DMS114 treated with DMSO at 0.1 percent for 48 hours (cell line): ENCODE measurements around the gene SLIT1.

Experiments
- DNase-seq: peaks from one replicate; lab custom pipeline; 2025; ENCODE audit not compliant: unreplicated experiment; lab: John Stamatoyannopoulos, UW

Gene SLIT1

DNA sequence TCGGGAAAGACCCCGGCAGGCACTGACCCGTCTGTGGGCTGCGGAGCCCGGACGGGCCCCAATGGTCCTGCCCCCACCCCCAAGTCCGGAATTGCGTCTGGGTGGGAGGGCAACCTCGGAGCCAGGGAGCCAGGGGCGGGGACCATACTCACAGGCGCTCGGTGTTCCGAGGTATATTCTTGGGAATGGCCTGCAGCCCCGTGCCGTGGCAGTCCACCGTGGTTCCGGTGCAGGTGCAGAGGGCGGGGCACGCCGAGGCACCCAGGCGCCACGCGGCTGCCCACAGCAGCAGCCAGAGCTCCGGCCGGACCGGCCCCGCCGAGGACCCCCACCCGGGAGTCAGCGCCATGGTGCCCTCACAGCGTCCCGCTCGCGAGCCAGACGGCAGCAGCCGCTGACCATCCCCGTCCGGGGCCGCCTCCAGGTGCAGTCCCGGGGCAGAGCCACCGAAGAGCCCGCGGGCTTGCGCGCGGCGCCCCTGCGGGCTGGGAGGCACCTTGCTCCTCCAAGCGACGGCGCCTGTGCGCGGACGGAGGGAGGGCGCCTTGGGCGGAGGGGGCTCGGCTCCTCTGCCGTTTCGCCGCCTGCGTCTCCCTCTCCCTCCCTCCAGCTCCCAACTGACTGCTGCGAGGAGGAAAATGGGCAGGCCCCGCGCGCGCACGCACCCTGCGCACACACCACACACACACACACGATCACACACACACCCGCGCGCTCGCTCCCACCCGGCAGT is at the start of gene SLIT1:
Gene SLIT1 (minus strand): TSS at position 634 of the 733 bp plus-strand sequence. CDS start 285 bp downstream, at position 349.
- DNase-seq, result peak; percentile 15

GRCh38 chr10:97235353-97235752 is 49.6 kb upstream of the SLIT1 start:
- no peak for DNase-seq

GRCh38 chr10:97234400-97234799 is 48.6 kb upstream of the SLIT1 start:
- DNase-seq, result peak; percentile 46

DNA sequence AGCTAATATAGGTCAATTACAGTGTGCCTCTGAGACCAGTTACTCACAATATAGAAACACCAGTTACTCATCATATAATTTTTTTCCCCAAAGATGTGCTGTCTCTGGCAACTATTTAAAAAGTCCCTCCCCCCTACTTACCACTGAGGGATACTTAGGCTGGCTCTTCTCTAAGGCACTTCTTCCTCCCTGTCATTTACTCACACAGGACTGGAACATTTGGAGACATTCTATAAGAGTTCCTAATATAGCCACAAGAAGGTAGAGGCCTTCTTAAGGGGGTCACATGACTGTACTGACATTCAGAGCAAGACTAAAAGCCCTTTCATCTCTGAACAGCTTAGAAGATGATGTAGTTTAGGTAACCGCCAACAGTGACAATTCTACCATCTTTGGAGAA is 44.4 kb upstream of the SLIT1 start:
- no peak for DNase-seq

- DNase-seq, result no peak
These were observed 43.7 kb upstream of the SLIT1 start for GRCh38 chr10:97229322-97230015.

DNA sequence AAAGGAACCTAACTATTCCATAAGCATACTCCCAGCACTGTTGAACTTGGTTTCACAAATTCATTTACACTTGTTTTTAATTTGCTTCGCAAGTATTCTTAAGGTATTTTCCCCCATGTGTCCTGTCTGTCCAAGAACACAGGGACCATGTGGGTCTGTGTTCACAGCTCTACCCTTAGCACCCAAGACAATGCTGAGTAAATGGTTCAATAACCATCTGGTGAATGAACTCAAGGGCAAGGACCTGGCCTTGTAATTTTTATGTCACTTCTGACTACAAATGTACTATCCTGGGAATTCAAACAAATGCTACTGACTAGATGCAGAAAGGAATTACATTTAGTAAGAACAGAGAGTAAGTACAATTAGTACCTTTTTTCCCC is 43.0 kb upstream of the SLIT1 start:
- no peak for DNase-seq

GRCh38 chr10:97228130-97228774 is 42.5 kb upstream of the SLIT1 start:
- DNase-seq, result no peak

- no peak for DNase-seq
These were observed 40.6 kb upstream of the SLIT1 start for GRCh38 chr10:97226398-97226797.

DNA sequence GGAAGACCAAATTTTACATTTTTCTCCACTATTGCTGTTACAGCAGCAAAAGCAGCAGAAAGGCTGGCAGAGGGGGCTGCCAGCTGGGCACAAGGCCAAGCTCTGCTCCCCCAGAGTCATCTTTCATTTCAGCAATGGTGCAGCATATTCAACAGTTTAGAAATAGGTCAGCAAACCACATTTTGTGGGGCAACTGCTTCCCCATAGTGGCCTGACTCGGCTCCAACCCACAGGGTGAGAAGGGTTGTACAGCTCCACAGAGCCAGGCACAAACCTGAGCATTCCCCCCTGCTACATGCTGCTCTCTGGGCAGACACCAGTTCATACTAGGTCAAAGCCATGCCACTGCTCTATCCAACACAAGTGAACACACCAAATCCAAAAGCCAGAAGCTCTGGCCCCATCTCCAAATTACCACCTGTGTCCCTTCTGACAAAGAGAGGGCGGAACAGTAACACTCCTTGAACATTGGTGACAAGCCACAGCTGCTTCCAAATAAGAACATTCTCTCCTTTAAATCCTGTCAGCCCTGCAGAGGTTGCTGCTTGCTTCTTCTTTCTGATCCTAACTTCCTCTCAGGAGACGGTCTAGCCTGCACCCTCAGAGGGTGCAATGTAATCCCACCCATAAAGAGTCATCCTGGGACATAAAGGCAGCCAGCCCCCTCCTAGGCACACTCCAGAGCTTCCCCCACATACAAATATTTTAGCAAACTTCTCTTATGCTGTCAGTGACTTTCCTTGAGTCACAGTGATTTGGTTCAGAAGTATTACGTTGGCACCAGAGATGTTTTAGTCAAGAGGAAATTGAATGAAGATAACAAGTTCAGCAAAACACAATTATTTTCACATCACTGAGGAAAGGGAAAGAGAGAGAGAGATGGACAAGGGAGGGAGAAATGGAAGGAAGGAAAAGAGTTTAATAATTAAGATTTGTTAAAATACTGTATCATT is 39.0 kb upstream of the SLIT1 start:
- DNase-seq, result no peak

DNA sequence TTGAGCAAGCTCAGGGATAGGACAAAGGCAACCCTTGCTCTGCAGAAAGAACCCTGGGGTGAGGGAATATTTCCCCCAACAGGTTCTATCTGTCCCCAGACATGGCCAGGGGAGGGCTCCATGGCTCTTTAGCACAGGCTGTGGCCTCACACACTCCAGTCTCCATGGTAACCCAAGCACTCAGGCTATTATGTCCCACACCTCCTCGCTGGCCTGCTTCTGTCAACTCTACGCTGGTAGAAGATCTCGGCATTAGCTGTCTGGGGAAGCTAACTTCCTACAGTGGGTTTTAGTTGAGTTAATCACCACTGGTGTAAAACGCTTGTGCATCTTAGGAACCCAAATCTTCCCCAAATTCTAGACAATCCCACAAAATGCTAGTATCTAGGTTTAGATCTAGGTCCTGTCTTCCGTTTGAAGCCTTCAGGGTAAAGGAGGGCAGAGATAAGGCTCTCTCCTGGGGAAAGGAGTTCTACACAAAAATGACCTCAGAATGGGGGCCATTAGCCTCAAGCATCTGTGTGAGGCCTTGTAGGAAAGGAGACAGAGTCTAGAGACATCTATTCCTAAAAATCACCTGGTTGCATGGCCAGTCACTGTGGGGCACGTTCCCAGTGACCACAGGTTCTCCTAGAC is 36.7 kb upstream of the SLIT1 start:
- DNase-seq, result no peak

DNA sequence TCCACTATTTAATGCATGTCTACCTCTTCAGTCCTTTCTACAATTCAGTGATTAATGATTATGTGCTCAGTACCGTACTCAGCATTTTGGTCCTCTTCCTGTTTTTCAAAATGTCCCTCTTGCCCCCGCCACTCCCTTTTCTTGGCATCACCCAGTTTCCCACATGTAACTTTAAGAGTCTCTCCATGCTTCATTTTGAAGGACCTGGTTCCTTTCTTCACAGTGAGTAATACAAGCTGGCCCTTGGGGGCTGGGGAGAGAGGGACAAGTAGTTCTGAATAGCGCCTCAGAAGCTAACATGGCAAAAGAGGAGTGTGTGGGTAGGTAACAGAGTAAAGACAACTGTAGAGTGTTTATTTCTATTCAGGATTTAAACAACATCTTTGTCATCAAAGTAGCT is 34.6 kb upstream of the SLIT1 start:
- DNase-seq, result no peak

- DNase-seq, result no peak
These were observed 31.5 kb upstream of the SLIT1 start for GRCh38 chr10:97217299-97217698.

DNA sequence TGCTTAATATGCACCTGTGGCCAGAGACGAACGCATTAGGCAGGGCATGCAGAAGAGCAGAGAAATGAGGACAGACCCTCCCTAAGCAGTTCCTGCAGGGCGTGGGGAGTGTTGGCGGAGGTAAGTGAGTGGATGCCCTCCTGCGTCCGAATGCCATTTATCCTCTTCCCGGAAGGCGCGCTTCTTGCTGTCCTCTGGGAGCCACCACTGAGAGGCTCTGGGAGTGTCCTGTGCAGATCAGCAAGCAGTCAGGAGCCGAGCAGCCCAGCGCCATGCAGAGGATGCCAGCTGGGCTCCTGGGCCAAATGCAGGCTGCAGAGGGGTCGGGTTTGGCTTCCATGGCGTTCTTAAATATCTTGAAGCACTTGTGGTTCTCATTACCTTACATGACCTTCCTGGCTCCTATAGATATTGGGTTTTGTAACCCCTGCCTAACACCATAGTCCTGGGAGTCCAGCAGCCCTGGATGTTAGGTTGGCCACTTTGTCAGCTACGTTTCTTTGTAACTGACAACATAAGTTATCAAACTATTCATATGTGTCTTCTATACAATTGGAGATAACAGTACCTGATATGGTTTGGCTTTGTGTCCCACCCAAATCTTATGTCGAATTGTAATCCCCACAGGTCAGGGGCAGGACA is 30.0 kb upstream of the SLIT1 start:
- DNase-seq, result no peak

DNA sequence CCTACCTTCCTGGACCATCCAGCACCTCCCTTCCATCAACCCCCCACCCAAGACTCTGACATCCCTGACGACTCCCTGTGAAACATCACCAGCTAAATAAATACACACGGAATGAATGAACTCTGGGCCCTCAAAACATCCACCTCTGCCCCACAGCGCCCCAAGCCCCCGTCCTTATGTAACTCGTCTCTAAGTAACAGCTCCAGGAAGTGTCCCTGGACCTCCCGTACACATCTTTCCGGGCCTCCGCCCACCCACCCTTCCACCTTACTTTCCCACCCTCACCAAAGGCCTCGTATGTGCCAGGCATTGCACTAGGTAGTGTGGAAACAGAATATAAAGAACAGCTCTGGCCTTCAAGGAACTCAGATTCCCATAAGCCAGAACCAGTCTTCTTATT is 27.7 kb upstream of the SLIT1 start:
- no peak for DNase-seq

DNA sequence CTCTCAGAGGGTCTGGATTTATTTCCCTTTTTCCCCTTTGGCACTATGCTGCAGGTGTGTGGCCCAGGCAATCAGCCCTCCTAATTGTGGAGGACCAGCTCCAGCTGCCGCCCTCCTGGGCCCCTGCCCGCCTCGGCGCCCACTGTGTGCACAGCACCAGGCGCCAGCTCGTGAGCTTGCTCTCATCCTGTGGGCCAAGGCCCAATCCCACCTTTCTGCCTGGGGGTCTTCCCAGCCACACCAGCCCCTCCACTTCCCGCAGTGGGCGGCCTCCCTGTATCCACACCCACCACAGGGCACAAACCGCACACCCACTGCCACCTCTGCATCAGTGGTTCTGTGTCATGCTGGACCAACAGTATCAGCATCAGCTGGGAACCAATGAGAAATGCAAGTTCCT is 25.5 kb upstream of the SLIT1 start:
- DNase-seq, result no peak

DNA sequence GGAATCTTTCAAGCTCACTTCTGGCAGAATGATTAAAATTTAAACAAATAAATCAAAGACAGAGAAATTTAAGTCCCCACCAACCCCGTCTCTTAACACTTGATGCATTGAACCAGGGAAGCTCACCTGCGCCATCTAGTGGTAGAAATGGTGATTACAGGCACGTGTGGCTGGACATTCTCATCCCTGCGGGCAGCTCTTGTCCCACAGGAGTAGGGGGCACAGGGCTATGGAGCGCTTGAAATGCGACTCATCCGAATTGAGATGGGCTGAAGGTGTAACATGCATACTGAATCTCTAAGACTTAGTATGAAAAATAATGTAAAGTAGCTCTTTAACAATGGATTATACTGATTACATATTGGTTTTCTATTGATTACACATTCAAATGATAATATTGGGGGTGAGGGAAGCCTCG is 24.8 kb upstream of the SLIT1 start:
- peak; percentile 64 for DNase-seq

DNA sequence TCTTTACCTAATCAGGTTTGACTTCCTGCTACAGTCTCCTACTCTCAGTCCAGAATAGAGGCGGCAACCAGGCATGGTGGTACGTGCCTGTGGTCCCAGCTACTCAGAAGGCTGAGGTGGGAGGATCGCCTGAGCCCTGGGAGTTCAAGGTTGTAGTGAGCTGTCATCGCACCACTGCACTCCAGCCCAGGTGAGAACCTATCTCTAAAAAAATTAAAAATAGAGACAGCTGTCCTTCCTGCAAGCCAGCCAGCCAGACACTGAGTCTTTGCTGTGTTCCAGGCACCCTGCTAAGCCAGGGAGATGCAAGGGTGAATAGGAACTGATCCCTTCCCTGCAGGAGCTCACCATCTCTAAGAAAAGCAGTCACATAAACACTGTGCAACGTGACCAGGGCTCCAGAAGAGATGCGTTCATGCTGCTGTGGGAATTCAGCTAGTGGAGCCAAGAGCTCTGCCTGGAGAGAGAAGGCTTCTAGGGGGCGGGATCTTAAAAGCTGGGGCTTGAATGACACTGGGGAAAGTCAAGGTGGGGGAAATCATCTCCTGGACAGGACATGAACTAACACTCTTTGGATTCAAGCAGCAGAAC is 22.1 kb upstream of the SLIT1 start:
- no peak for DNase-seq

GRCh38 chr10:97207131-97207530 is 21.4 kb upstream of the SLIT1 start:
- no peak for DNase-seq

GRCh38 chr10:97204826-97205679 is 19.3 kb upstream of the SLIT1 start:
- no peak for DNase-seq
